PC-3 (cell line): ENCODE measurements around the gene CTNND2. TPM values are rescaled to one million over a fixed set of nuclear protein-coding genes. Genes with fewer than 3 reads are reported as not detected.

ENCODE experiments used
- ATAC-seq: fragments of 200-7000 bp; cut with Tn5 transposase; 2 replicates; pipeline ENCODE4 v1.9.1; 2020; ENCODE audit warnings: mild to moderate bottlenecking, moderate library complexity
- BruUV-seq: library from RNA; stranded (reverse); fragments of 400-500 nt; replicated peaks from 2 replicates; lab custom pipeline; 2021; lab: Mats Ljungman, UMichigan
- CTCF ChIA-PET: fragments of 300-600 bp; sonication (Branson Sonifier 250); formaldehyde crosslinking; loops from one replicate; lab custom pipeline; 2022; ENCODE audit warnings: antibody characterized with exemption; lab: Charles Lee
- POLR2A ChIA-PET: fragments of 300-600 bp; sonication (Branson Sonifier 250); formaldehyde crosslinking; loops from one replicate; lab custom pipeline; 2022; ENCODE audit warnings: antibody characterized with exemption; ENCODE audit not compliant: unreplicated experiment; lab: Charles Lee
- DNase-seq: peaks from one replicate; pipeline ENCODE4 v3.0.0-alpha.2; 2015
- H2AFZ ChIP-seq: fragments of 300-600 bp; sonication (generic); 2 replicates; pipeline ENCODE4 v1.6.0; 2016; ENCODE audit warnings: antibody characterized with exemption, low read length
- H3F3A ChIP-seq: fragments of 300-600 bp; sonication (generic); one replicate; pipeline ENCODE4 v1.6.0; 2017; ENCODE audit warnings: antibody characterized with exemption, low read length, control low read depth, mild to moderate bottlenecking; ENCODE audit not compliant: unreplicated experiment
- H3K27ac ChIP-seq: fragments of 300-600 bp; sonication (generic); 2 replicates; pipeline ENCODE4 v1.5.1; 2016; ENCODE audit warnings: mild to moderate bottlenecking, low read length
- H3K27me3 ChIP-seq: fragments of 300-600 bp; sonication (generic); 2 replicates; pipeline ENCODE4 v1.6.1; 2016; ENCODE audit warnings: low read length, mixed read lengths
- H3K36me3 ChIP-seq: fragments of 300-600 bp; sonication (generic); 2 replicates; pipeline ENCODE4 v1.6.1; 2016; ENCODE audit warnings: low read depth, mixed run types, low read length, mixed read lengths
- H3K4me1 ChIP-seq: fragments of 300-600 bp; sonication (generic); 2 replicates; pipeline ENCODE4 v1.5.1; 2016; ENCODE audit warnings: low read length; ENCODE audit not compliant: insufficient read depth
- H3K4me2 ChIP-seq: fragments of 300-600 bp; sonication (generic); 2 replicates; pipeline ENCODE4 v1.6.0; 2016; ENCODE audit warnings: low read length
- H3K4me3 ChIP-seq: fragments of 300-600 bp; sonication (generic); 2 replicates; pipeline ENCODE4 v1.5.1; 2016; ENCODE audit warnings: mild to moderate bottlenecking, low read length, mixed read lengths
- H3K79me2 ChIP-seq: fragments of 300-600 bp; sonication (generic); 2 replicates; pipeline ENCODE4 v1.6.1; 2017; ENCODE audit warnings: low read length, mixed read lengths
- H3K9ac ChIP-seq: fragments of 300-600 bp; sonication (generic); 2 replicates; pipeline ENCODE4 v1.6.0; 2016; ENCODE audit warnings: mild to moderate bottlenecking, low read length
- H3K9me2 ChIP-seq: fragments of 300-600 bp; sonication (generic); replicated peaks from 2 replicates; pipeline ENCODE4 v1.6.1; 2016; ENCODE audit warnings: mixed run types, low read length, mixed read lengths
- H3K9me3 ChIP-seq: fragments of 300-600 bp; sonication (generic); 2 replicates; pipeline ENCODE4 v1.6.1; 2016; ENCODE audit warnings: low read length, mixed read lengths
- H4K20me1 ChIP-seq: fragments of 300-600 bp; sonication (generic); 2 replicates; pipeline ENCODE4 v1.6.1; 2016; ENCODE audit warnings: low read length, mixed read lengths
- EZH2 ChIP-seq: fragments of 300-600 bp; sonication (generic); IDR thresholded peaks from one replicate; pipeline ENCODE4 v1.6.1; 2017; ENCODE audit warnings: antibody characterized with exemption, mild to moderate bottlenecking, low read length; ENCODE audit not compliant: unreplicated experiment
- EZH2phosphoT487 ChIP-seq: fragments of 300-600 bp; sonication (generic); IDR thresholded peaks from 2 replicates; pipeline ENCODE4 v1.6.1; 2018; ENCODE audit warnings: mild to moderate bottlenecking, antibody characterized with exemption, low read length, borderline replicate concordance
- intact Hi-C: fragments of 100-400 bp; cut with micrococcal nuclease; formaldehyde crosslinking; loops from 2 replicates; pipeline ENCODE4 v1.9.0; 2023
- total RNA-seq: library from RNA; depleted of rRNA; stranded (reverse); fragments of >200 nt; gene quantifications from 2 replicates; pipeline ENCODE4 v1.2.3, GENCODE V29; 2014
- TF ChIP-seq, protein P1 (sequence below): fragments of 300-600 bp; sonication (generic); conservative IDR thresholded peaks from 2 replicates; pipeline ENCODE4 v1.5.1; 2017; ENCODE audit warnings: antibody characterized with exemption, low read depth, mild to moderate bottlenecking, low read length

The CTNND2 gene
- total RNA-seq, 1 experiment from 2014 or later = 1.8 TPM

- CTCF ChIA-PET = no interaction called here
- intact Hi-C loops = no loop called here
Observed at GRCh38 chr5:11212706-11213105, 691.5 kb downstream of the CTNND2 start.

DNA sequence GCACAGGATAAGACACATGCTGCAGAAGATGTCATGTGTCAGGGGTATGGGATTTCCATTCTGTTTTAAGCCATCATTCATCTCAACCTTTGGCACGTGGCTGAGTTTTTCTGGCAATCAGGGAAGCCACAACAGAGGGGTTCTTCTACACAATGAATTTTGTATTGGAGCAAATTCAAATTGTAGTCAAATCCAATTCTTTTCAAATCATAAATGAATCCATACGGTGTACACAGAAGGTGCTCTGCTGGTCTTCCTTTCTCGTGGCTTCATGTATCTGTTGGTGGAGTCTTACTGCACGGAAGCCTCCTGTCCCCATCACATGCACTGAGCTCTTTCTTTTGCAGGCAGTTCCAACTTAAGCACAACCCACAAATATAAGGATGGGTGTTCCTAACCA lies 706.5 kb downstream of the CTNND2 start:
- H3F3A ChIP-seq = no peaks in the 10 kb centered on the region
- H3K9me2 ChIP-seq = no peaks in the 10 kb centered on the region

More at GRCh38 chr5:11212706-11213105, 691.5 kb downstream of the CTNND2 start:
- H3K27ac ChIP-seq = no peak overlapping the region
- no peaks in the 10 kb centered on the region for H3K79me2 ChIP-seq
- no peaks in the 10 kb centered on the region for H4K20me1 ChIP-seq
- H3K9me3 ChIP-seq = no peaks in the 10 kb centered on the region
- DNase-seq = no peak
- H3K9ac ChIP-seq = no peak overlapping the region
- POLR2A ChIA-PET = no interaction called here
- H3K4me1 ChIP-seq = no peaks in the 10 kb centered on the region
- ATAC-seq = no peak
- no peak overlapping the region for H3K4me3 ChIP-seq
- no peaks in the 10 kb centered on the region for H3F3A ChIP-seq
- H3K27me3 ChIP-seq = peaks cover 38% of the 10 kb centered on the region
- BruUV-seq = no TSS peak
- no peaks in the 10 kb centered on the region for H3K36me3 ChIP-seq
- no peak overlapping the region for H2AFZ ChIP-seq
- H3K9me2 ChIP-seq = no peaks in the 10 kb centered on the region
- no peak overlapping the region for H3K4me2 ChIP-seq
- TF ChIP-seq EZH2 (no peak), EZH2phosphoT487 (no peak)
- TF ChIP-seq, protein P1, sequence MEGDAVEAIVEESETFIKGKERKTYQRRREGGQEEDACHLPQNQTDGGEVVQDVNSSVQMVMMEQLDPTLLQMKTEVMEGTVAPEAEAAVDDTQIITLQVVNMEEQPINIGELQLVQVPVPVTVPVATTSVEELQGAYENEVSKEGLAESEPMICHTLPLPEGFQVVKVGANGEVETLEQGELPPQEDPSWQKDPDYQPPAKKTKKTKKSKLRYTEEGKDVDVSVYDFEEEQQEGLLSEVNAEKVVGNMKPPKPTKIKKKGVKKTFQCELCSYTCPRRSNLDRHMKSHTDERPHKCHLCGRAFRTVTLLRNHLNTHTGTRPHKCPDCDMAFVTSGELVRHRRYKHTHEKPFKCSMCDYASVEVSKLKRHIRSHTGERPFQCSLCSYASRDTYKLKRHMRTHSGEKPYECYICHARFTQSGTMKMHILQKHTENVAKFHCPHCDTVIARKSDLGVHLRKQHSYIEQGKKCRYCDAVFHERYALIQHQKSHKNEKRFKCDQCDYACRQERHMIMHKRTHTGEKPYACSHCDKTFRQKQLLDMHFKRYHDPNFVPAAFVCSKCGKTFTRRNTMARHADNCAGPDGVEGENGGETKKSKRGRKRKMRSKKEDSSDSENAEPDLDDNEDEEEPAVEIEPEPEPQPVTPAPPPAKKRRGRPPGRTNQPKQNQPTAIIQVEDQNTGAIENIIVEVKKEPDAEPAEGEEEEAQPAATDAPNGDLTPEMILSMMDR = no peak

DNA sequence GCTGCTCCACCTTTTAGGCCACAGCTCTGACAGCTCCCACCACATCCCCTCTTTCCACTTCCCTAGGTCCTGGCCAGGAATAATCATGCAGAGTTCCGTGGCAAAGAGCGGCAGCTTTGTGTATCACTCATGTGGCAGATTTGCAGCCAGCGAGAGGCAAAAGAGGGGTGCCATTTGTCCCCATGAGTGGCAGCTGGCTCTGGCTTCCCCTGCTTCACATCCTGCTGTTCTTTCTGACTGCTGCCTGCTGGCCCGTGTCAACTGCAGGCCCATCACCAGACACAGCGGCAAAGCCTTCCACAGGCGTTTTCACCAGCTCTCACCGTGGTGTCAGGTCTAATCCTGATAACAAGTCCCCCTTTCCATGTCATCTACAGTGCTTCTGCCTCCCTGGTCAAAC lies 712.6 kb downstream of the CTNND2 start:
- H3K9me2 ChIP-seq = no peaks in the 10 kb centered on the region
- ATAC-seq (no peak), DNase-seq (no peak)
- no peaks in the 10 kb centered on the region for H3K4me1 ChIP-seq
- BruUV-seq = no TSS peak
- intact Hi-C loops = no loop called here
- H3F3A ChIP-seq = no peaks in the 10 kb centered on the region
- no peak overlapping the region for H3K27ac ChIP-seq
- TF ChIP-seq EZH2 = no peak
- TF ChIP-seq EZH2phosphoT487 = no peak
- TF ChIP-seq, protein P1 = no peak
- POLR2A ChIA-PET = no interaction called here
- peaks cover 10% of the 10 kb centered on the region; the same call in 1 of the 2 replicates for H3K27me3 ChIP-seq
- no peaks in the 10 kb centered on the region for H3K36me3 ChIP-seq
- no peaks in the 10 kb centered on the region for H3K9me3 ChIP-seq
- H3K9ac ChIP-seq = no peak overlapping the region
- H3K4me2 ChIP-seq = no peak overlapping the region
- no peaks in the 10 kb centered on the region for H4K20me1 ChIP-seq
- H2AFZ ChIP-seq = no peak overlapping the region
- CTCF ChIA-PET = no interaction called here
- H3K79me2 ChIP-seq = no peaks in the 10 kb centered on the region
- no peak overlapping the region for H3K4me3 ChIP-seq

More for the DNA sequence above, 706.5 kb downstream of the CTNND2 start:
- intact Hi-C loops = no loop called here
- Histone ChIP-seq H3K4me2 (no peak overlapping the region), H3K27ac (no peak overlapping the region), H2AFZ (no peak overlapping the region), H3K79me2 (no peaks in the 10 kb centered on the region), H3K9me3 (no peaks in the 10 kb centered on the region), H3K36me3 (no peaks in the 10 kb centered on the region), H3K9ac (no peak overlapping the region), H4K20me1 (no peaks in the 10 kb centered on the region), H3K4me1 (no peaks in the 10 kb centered on the region), H3K4me3 (no peak overlapping the region), H3K27me3 (peaks cover 11% of the 10 kb centered on the region; the same call in 1 of the 2 replicates)
- CTCF ChIA-PET = no interaction called here
- POLR2A ChIA-PET = no interaction called here
- no peak for ATAC-seq
- TF ChIP-seq EZH2 (no peak), EZH2phosphoT487 (no peak)
- TF ChIP-seq, protein P1 = no peak
- no peak for DNase-seq
- no TSS peak for BruUV-seq
